H9 (cell line): Measurements from ENCODE around the gene MAMDC4. TPM values are rescaled to one million over a fixed set of nuclear protein-coding genes. Genes with fewer than 3 reads are reported as not detected.

Experiments used
- DNase-seq: peaks from one replicate; pipeline ENCODE4 v3.0.0-alpha.2; 2017
- H2AFZ ChIP-seq: one replicate; pipeline ENCODE4 v1.6.1; 2013; ENCODE audit warnings: mild to moderate bottlenecking, low read length, control low read depth, moderate library complexity
- H2AK5ac ChIP-seq: 2 replicates; pipeline ENCODE4 v1.6.1; 2013; ENCODE audit warnings: low read length, control low read depth, mixed read lengths; ENCODE audit not compliant: insufficient read length
- H2BK120ac ChIP-seq: one replicate; pipeline ENCODE4 v1.6.1; 2013; ENCODE audit warnings: low read depth, mild to moderate bottlenecking, low read length, control low read depth, inconsistent platforms; ENCODE audit not compliant: poor library complexity, severe bottlenecking
- H2BK12ac ChIP-seq: 2 replicates; pipeline ENCODE4 v1.6.1; 2013; ENCODE audit warnings: low read length, control low read depth, mixed read lengths, low read depth; ENCODE audit not compliant: insufficient read length
- H2BK15ac ChIP-seq: 2 replicates; pipeline ENCODE4 v1.6.1; 2013; ENCODE audit warnings: low read depth, low read length, control low read depth
- H2BK20ac ChIP-seq: one replicate; pipeline ENCODE4 v1.6.1; 2013; ENCODE audit warnings: low read depth, mild to moderate bottlenecking, low read length, control low read depth, inconsistent platforms; ENCODE audit not compliant: poor library complexity, severe bottlenecking
- H2BK5ac ChIP-seq: 2 replicates; pipeline ENCODE4 v1.6.1; 2013; ENCODE audit warnings: low read length, control low read depth, mixed read lengths; ENCODE audit not compliant: insufficient read length
- H3K14ac ChIP-seq: 2 replicates; pipeline ENCODE4 v1.6.1; 2013; ENCODE audit warnings: low read length, control low read depth; ENCODE audit not compliant: insufficient read depth
- H3K18ac ChIP-seq: 2 replicates; pipeline ENCODE4 v1.6.1; 2013; ENCODE audit warnings: low read depth, mild to moderate bottlenecking, mixed read lengths, low read length, control low read depth; ENCODE audit not compliant: insufficient read length
- H3K23ac ChIP-seq: 2 replicates; pipeline ENCODE4 v1.6.1; 2013; ENCODE audit warnings: low read length, control low read depth, mixed read lengths, low read depth; ENCODE audit not compliant: insufficient read length
- H3K23me2 ChIP-seq: 2 replicates; pipeline ENCODE4 v1.6.1; 2013; ENCODE audit warnings: low read depth, mild to moderate bottlenecking, mixed read lengths, low read length, control low read depth; ENCODE audit not compliant: insufficient read length, poor library complexity, severe bottlenecking
- H3K27ac ChIP-seq: 2 replicates; pipeline ENCODE4 v1.5.1; 2013; ENCODE audit warnings: low read length, control low read depth, mixed read lengths, low read depth; ENCODE audit not compliant: insufficient read length
- H3K27me3 ChIP-seq: 2 replicates; pipeline ENCODE4 v1.6.1; 2013; ENCODE audit warnings: low read length, control low read depth, inconsistent platforms; ENCODE audit not compliant: insufficient read depth
- H3K4ac ChIP-seq: 2 replicates; pipeline ENCODE4 v1.6.1; 2013; ENCODE audit warnings: low read depth, mild to moderate bottlenecking, control low read depth, inconsistent platforms, low read length, moderate library complexity
- H3K4me1 ChIP-seq: 2 replicates; pipeline ENCODE4 v1.6.1; 2013; ENCODE audit warnings: low read length, control low read depth, inconsistent platforms; ENCODE audit not compliant: insufficient read depth
- H3K4me2 ChIP-seq: 2 replicates; pipeline ENCODE4 v1.6.1; 2013; ENCODE audit warnings: low read length, control low read depth, mixed read lengths; ENCODE audit not compliant: insufficient read length, insufficient read depth
- H3K56ac ChIP-seq: 2 replicates; pipeline ENCODE4 v1.6.1; 2013; ENCODE audit warnings: low read depth, mild to moderate bottlenecking, mixed read lengths, low read length, control low read depth; ENCODE audit not compliant: insufficient read length
- H3K79me1 ChIP-seq: 2 replicates; pipeline ENCODE4 v1.6.1; 2013; ENCODE audit warnings: low read depth, mild to moderate bottlenecking, moderate library complexity, low read length, control low read depth, inconsistent platforms; ENCODE audit not compliant: insufficient read depth, poor library complexity, severe bottlenecking
- H3K79me2 ChIP-seq: 2 replicates; pipeline ENCODE4 v1.6.1; 2013; ENCODE audit warnings: low read length, control low read depth, inconsistent platforms; ENCODE audit not compliant: insufficient read depth
- H3K9ac ChIP-seq: 2 replicates; pipeline ENCODE4 v1.6.1; 2013; ENCODE audit warnings: low read length, control low read depth, mixed read lengths; ENCODE audit not compliant: insufficient read length; ENCODE audit errors: extremely low read depth
- H3K9me3 ChIP-seq: one replicate; pipeline ENCODE4 v1.6.1; 2013; ENCODE audit warnings: low read depth, low read length, inconsistent platforms; ENCODE audit not compliant: control insufficient read depth
- H3T11ph ChIP-seq: one replicate; pipeline ENCODE4 v1.6.1; 2013; ENCODE audit warnings: mild to moderate bottlenecking, low read length, control low read depth, inconsistent platforms
- H4K20me1 ChIP-seq: one replicate; pipeline ENCODE4 v1.6.1; 2013; ENCODE audit not compliant: control insufficient read depth, insufficient read length, insufficient read depth
- H4K5ac ChIP-seq: 2 replicates; pipeline ENCODE4 v1.6.1; 2013; ENCODE audit warnings: low read depth, mild to moderate bottlenecking, mixed read lengths, low read length, control low read depth; ENCODE audit not compliant: insufficient read length
- H4K8ac ChIP-seq: replicated peaks from 2 replicates; pipeline ENCODE4 v1.6.1; 2013; ENCODE audit warnings: low read length, control low read depth, mixed read lengths, low read depth; ENCODE audit not compliant: insufficient read length
- H4K91ac ChIP-seq: 2 replicates; pipeline ENCODE4 v1.6.1; 2013; ENCODE audit warnings: low read depth, mild to moderate bottlenecking, moderate library complexity, mixed read lengths, low read length, control low read depth; ENCODE audit not compliant: insufficient read length
- H3K27ac Mint-ChIP-seq, 3 experiments: 2 replicates in 2 of 3; 3 replicates in 1 of 3; pipeline ENCODE4 v1.8.0; 2020 to 2021; ENCODE audit warnings: mixed read lengths in 3 of 3, mild to moderate bottlenecking in 1 of 3, moderate library complexity in 1 of 3
- H3K27me3 Mint-ChIP-seq: 2 replicates; pipeline ENCODE4 v1.8.0; 2021; ENCODE audit warnings: low read depth, mild to moderate bottlenecking, moderate library complexity, mixed read lengths
- H3K36me3 Mint-ChIP-seq, 3 experiments: 2 replicates in 2 of 3; 3 replicates in 1 of 3; pipeline ENCODE4 v1.8.0; 2020 to 2021; ENCODE audit warnings: low read depth in 3 of 3, mixed read lengths in 3 of 3; ENCODE audit not compliant: insufficient read depth in 1 of 3
- H3K4me1 Mint-ChIP-seq, 2 experiments: 2 replicates each; pipeline ENCODE4 v1.8.0; 2020; ENCODE audit warnings: mixed read lengths in 2 of 2
- H3K4me3 Mint-ChIP-seq, 2 experiments: 2 replicates in 1 of 2; 3 replicates in 1 of 2; pipeline ENCODE4 v1.8.0; 2020 to 2021; ENCODE audit warnings: mild to moderate bottlenecking in 2 of 2, mixed read lengths in 2 of 2, moderate library complexity in 1 of 2
- H3K9me3 Mint-ChIP-seq, 2 experiments: 2 replicates in 1 of 2; 3 replicates in 1 of 2; pipeline ENCODE4 v1.8.0; 2020; ENCODE audit warnings: mild to moderate bottlenecking in 2 of 2, mixed read lengths in 2 of 2, moderate library complexity in 1 of 2
- WGBS: extraction: QIAGEN DNeasy Blood & Tissue Kit; methylation state at CpG from one replicate; pipeline ENCODE4 v1.1.7; 2013; ENCODE audit warnings: missing lambda C conversion rate, low lambda C conversion rate, mixed read lengths; ENCODE audit not compliant: insufficient read length; ENCODE audit errors: extremely low coverage; 5-methylcytosine and 5-hydroxymethylcytosine counted together
- total RNA-seq: library from RNA; stranded (reverse); gene quantifications from 2 replicates; pipeline ENCODE4 v1.2.1, GENCODE V29; 2021
- TF ChIP-seq, protein P1 (sequence below): fragments of 200-600 bp; sonication (generic); conservative IDR thresholded peaks from 3 replicates; pipeline ENCODE4 v1.8.0; 2021; ENCODE audit warnings: antibody characterized with exemption, mild to moderate bottlenecking

Gene MAMDC4
- total RNA-seq, 1 experiment from 2014 or later, result 9.2 TPM

DNA sequence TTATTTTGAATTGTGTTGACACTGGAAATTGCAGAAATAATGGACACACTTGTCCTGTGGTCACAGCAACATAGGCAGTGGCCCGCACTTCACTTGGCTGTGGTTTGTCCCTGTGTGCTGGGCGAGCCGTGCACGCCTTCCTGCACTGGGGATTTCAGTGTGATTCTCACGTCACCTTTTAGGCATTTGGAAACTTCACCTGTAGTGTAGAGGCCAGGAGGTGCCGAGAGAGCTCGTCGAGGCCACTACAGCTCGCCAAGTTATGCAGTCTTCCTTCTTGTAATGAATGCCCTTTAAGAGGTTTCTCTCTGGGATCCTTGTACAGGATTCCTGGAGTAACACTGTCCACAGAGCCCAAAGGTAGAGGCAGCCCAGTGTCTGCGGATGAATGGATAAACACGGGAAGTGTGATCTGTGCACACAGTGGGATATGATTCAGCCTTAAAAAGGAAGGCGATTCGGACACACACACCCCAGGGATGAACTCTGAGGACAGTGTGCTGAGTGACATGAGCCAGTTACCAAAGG lies 48.9 kb downstream of the MAMDC4 start:
- no CpG with 5 or more reads among the region's 13 CpGs for WGBS
- DNase-seq, result no peak
- no peaks in the 10 kb centered on the region for H3K27me3 ChIP-seq
- H4K5ac ChIP-seq, result no peak overlapping the region
- H3K79me2 ChIP-seq, result no peaks in the 10 kb centered on the region; the same call in 1 of the 2 replicates
- H3K23me2 ChIP-seq, result no peaks in the 10 kb centered on the region
- no peak overlapping the region for H3K14ac ChIP-seq
- Mint-ChIP-seq H3K4me1 (peaks cover 3 to 4% of the 10 kb centered on the region in 2 experiments; a peak in 2 of 4 replicates), H3K4me3 (no peak overlapping the region; a peak in 1 of 5 replicates), H3K27ac (peak overlapping the region; percentile 22 to 58 (median 53); a peak in 2 of 7 replicates), H3K36me3 (peaks cover 36 to 62% (median 59%) of the 10 kb centered on the region in 3 experiments), H3K9me3 (no peaks in the 10 kb centered on the region), H3K27me3 (no peaks in the 10 kb centered on the region; the same call in 1 of the 2 replicates)
- H3K27ac ChIP-seq, result no peak overlapping the region
- no peak overlapping the region for H2BK12ac ChIP-seq
- H4K8ac ChIP-seq, result no peak overlapping the region
- H4K91ac ChIP-seq, result no peak overlapping the region
- H3K23ac ChIP-seq, result no peak overlapping the region
- no peaks in the 10 kb centered on the region for H3K9me3 ChIP-seq
- no peak overlapping the region for H2BK120ac ChIP-seq
- no peak overlapping the region for H2BK15ac ChIP-seq
- no peak overlapping the region for H2BK5ac ChIP-seq
- H2BK20ac ChIP-seq, result no peak overlapping the region
- H2AFZ ChIP-seq, result no peak overlapping the region
- no peaks in the 10 kb centered on the region for H3K4me1 ChIP-seq
- H3T11ph ChIP-seq, result no peak overlapping the region
- peaks cover 2% of the 10 kb centered on the region for H3K79me1 ChIP-seq
- no peak overlapping the region for H3K4ac ChIP-seq
- no peaks in the 10 kb centered on the region for H4K20me1 ChIP-seq
- H2AK5ac ChIP-seq, result no peak overlapping the region
- no peak overlapping the region for H3K56ac ChIP-seq
- TF ChIP-seq, protein P1, sequence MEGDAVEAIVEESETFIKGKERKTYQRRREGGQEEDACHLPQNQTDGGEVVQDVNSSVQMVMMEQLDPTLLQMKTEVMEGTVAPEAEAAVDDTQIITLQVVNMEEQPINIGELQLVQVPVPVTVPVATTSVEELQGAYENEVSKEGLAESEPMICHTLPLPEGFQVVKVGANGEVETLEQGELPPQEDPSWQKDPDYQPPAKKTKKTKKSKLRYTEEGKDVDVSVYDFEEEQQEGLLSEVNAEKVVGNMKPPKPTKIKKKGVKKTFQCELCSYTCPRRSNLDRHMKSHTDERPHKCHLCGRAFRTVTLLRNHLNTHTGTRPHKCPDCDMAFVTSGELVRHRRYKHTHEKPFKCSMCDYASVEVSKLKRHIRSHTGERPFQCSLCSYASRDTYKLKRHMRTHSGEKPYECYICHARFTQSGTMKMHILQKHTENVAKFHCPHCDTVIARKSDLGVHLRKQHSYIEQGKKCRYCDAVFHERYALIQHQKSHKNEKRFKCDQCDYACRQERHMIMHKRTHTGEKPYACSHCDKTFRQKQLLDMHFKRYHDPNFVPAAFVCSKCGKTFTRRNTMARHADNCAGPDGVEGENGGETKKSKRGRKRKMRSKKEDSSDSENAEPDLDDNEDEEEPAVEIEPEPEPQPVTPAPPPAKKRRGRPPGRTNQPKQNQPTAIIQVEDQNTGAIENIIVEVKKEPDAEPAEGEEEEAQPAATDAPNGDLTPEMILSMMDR, result no peak
- no peak overlapping the region for H3K9ac ChIP-seq
- no peak overlapping the region for H3K4me2 ChIP-seq
- H3K18ac ChIP-seq, result no peak overlapping the region
